ENCODE results near the gene ROCK1.
"Not testable (repeated sequence)": the region's sequence is repeated elsewhere in the genome, so short reads cannot be mapped to it uniquely, and the experiment has no call there.

Gene ROCK1

GRCh38 chr18:21111346-21112139 lies at the start of gene ROCK1:
Gene ROCK1 (minus strand): TSS chr18:21111813. CDS start chr18:21110910, 903 bp downstream.
- DNase-seq = peak; percentile 79 to 89

GRCh38 chr18:21155443-21155842 lies 43.8 kb upstream of the ROCK1 start:
- no peak for DNase-seq

- no peak for DNase-seq
Measured at GRCh38 chr18:21146016-21146415, 34.4 kb upstream of the ROCK1 start.

- no peak for DNase-seq
Measured at GRCh38 chr18:21145371-21145770, 33.8 kb upstream of the ROCK1 start.

DNA sequence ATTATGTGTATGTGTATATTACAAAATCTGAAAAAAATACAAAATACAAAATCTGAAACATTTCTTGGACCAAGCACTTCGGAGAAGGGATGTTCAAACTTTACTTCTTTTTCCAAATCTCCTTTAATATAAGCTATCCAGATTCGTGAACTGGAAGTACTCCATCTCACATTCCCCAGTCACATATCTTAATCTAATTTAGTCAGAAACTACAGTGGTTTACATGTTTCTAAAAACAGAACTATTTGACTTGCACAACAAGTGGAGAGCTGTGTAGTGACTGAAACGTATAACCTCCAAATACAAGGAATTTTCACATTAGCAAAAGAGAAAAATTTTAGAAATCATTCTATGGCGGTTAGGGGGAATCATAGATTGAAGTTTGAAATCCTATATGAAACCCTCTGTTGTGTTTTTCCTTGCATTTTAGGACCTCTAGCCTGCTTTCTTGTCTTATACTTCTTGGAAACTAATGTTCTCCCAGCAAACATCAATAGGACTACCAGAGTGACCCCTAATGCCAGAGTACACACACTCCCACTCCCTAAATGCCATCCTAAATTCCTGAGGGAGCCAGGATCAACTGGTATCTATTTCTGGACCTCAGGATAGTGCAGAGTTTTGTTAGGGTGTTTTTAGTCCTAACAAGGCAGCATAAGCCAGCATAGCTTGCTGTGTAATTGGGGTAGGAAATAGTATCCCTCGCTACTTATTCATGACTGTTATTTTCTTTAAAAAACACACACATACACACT lies 30.2 kb upstream of the ROCK1 start:
- no peak for DNase-seq

DNA sequence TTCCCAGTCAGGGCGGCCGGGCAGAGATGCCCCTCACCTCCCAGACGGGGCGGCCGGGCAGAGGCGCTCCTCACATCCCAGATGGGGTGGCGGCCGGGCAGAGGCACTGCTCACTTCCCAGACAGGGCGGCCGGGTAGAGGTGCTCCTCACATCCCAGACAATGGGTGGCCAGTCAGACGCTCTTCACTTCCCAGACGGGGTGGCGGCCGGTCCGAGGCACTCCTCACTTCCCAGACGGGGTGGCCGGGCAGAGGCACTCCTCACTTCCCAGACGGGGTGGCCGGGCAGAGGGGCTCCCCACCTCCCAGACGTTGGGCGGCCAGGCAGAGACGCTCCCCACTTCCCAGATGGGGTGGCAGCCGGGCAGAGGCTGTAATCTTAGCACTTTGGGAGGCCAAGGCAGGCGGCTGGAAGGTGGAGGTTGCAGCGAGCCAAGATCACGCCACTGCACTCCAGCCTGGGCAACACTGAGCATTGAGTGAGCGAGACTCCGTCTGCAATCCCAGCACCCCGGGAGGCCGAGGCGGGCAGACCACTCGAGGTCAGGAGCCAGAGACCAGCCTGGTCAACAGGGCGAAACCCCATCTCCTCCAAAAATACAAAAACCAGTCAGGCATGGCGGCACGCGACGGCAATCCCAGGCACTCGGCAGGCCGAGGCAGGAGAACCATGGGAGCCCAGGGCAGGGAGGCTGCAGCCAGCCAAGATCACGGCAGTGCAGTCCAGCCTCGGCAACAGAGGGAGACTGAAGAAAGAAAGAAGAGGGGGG lies 26.3 kb upstream of the ROCK1 start:
- not testable (repeated sequence) for DNase-seq

GRCh38 chr18:21134895-21135294 lies 23.3 kb upstream of the ROCK1 start:
- no peak for DNase-seq

GRCh38 chr18:21132398-21132918 lies 20.8 kb upstream of the ROCK1 start:
- DNase-seq = no peak

- no peak for DNase-seq
Measured at GRCh38 chr18:21131698-21132227, 20.1 kb upstream of the ROCK1 start.

GRCh38 chr18:21129566-21130216 lies 18.1 kb upstream of the ROCK1 start:
- no peak for DNase-seq

- no peak for DNase-seq
Measured at GRCh38 chr18:21123290-21123926, 11.8 kb upstream of the ROCK1 start.

- DNase-seq = no peak
Measured at GRCh38 chr18:21118806-21119205, 7.2 kb upstream of the ROCK1 start.

- no peak for DNase-seq
Measured at GRCh38 chr18:21117409-21118131, 6.0 kb upstream of the ROCK1 start.

GRCh38 chr18:21115519-21116411 lies 4.2 kb upstream of the ROCK1 start:
- no peak for DNase-seq

- no peak for DNase-seq
Measured at GRCh38 chr18:21112543-21113105, 1.0 kb upstream of the ROCK1 start.

GRCh38 chr18:21112140-21112473 lies 494 bp upstream of the ROCK1 start:
- peak in 1 of 2 experiments; percentile 25 for DNase-seq

GRCh38 chr18:21110713-21111345 lies 784 bp downstream of the ROCK1 start:
- peak in 1 of 2 experiments; percentile 30 for DNase-seq

DNA sequence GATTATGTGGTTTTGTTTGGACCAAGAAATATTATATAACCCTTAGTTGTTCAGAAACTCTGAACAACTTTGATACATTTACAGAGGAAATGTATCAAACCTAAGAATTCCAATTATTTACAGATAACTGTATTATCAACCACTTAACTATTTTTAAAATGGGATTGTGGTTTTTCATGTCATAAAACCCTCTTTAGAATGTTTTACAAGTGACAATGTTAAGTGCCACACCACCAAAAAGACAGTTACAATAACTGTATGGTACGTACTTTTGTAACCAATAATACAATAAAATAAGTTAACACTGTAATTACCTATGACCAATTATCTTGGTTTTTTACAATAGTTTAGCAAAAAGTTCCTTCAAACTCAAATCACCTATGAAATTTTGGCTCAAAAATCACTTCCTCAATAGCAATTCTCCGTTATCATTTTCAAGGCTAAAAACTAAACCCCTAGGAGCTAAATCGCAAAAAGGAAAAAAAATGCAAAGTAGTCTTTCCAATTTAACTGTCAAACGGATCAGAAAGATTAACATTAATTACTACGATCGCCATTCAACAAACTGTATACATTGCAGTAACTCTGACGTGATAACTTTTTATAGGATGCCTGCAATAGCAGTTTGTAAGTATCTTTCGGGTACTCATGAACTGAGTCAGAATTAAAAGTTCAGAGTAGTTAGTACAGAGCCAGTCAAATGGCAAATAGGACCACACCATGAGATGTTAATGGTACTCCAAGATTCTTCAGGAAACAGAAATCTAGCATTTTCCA lies 1.5 kb downstream of the ROCK1 start:
- DNase-seq = no peak
